RWPE2 (cell line): ENCODE measurements around the gene BRI3.
A peak's percentile ranks its signal among the peaks of the same experiment; 100 is the strongest.

ENCODE experiments used
- ATAC-seq: fragments of 200-7000 bp; cut with Tn5 transposase; 3 replicates; pipeline ENCODE4 v1.9.1; 2021; ENCODE audit warnings: low read depth
- DNase-seq: peaks from one replicate; pipeline ENCODE4 v3.0.0-alpha.2; 2020; ENCODE audit warnings: low spot score
- H3K27ac ChIP-seq: fragments of 450-650 bp; 2 replicates; pipeline ENCODE4 v1.5.1; 2017; ENCODE audit warnings: mild to moderate bottlenecking; ENCODE audit not compliant: poor library complexity, severe bottlenecking
- H3K27me3 ChIP-seq: fragments of 250-450 bp; sonication (Bioruptor Pico); 2 replicates; pipeline ENCODE4 v1.5.1; 2021; ENCODE audit warnings: mild to moderate bottlenecking, moderate library complexity; ENCODE audit not compliant: insufficient read depth, poor library complexity, severe bottlenecking
- H3K36me3 ChIP-seq: fragments of 250-450 bp; sonication (Bioruptor Pico); 2 replicates; pipeline ENCODE4 v1.5.1; 2020; ENCODE audit warnings: low read depth, mild to moderate bottlenecking, moderate library complexity
- H3K4me1 ChIP-seq: fragments of 250-450 bp; sonication (Bioruptor Pico); 2 replicates; pipeline ENCODE4 v1.5.1; 2021; ENCODE audit warnings: mild to moderate bottlenecking, moderate library complexity; ENCODE audit not compliant: insufficient read depth, poor library complexity, severe bottlenecking
- H3K4me3 ChIP-seq: fragments of 250-450 bp; sonication (Bioruptor Pico); 2 replicates; pipeline ENCODE4 v1.5.1; 2021; ENCODE audit warnings: mild to moderate bottlenecking, moderate library complexity; ENCODE audit not compliant: severe bottlenecking
- H3K9me3 ChIP-seq: fragments of 250-450 bp; sonication (Bioruptor Pico); 2 replicates; pipeline ENCODE4 v1.5.1; 2021; ENCODE audit warnings: mild to moderate bottlenecking, moderate library complexity; ENCODE audit not compliant: severe bottlenecking
- TF ChIP-seq, protein P1 (sequence below): fragments of 450-650 bp; IDR thresholded peaks from one replicate; pipeline ENCODE4 v1.5.1; 2017; ENCODE audit warnings: mild to moderate bottlenecking, moderate library complexity; ENCODE audit not compliant: poor library complexity, severe bottlenecking

BRI3 gene

DNA sequence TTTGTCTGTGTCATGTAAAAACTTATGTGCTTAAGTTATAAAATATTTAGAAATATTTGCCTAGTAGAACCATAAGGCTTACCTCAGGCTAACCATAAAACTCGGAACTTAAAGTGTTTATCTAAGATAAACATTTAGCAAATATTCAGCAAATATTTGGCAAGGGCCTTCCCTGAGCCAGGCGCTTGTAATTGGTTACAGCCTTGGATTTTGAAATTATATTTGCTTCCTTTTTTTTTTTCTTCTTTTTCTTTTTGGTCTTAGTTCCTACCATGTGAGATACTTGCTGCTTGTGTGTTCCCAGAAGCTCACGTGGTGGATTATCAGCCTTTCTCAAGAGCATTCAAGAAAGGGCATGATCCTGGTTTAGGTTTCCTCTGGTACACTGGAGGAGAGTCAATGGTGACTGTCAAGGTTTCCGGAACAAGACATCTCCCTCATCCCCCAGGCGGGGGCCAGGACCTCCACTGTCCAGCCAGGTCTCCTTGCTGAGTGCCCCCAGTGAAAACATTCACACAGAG, 5.2 kb upstream of the BRI3 start:
- H3K27ac ChIP-seq, result no peak overlapping the region
- ATAC-seq, result no peak

DNA sequence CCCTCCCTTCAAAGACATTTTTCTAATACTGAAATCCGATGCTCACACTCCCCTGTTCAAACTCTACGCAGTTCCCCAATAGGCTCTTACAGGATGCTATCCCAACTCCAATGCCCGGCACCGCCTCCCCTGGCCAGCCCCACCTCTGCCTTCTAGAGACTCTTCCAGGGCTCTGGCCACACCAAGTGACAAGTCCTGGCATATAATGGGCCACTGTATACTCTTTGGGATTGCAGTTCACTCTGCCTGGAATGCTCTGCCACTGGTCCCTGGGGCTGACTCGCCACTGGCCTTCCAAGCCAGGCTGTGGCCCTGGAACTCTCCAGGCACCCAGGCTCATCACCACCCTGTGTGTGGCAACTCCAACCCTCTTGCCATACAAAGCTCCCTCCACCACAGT, 3.1 kb upstream of the BRI3 start:
- Histone ChIP-seq H3K27me3 (no peaks in the 10 kb centered on the region), H3K4me1 (peaks cover 4% of the 10 kb centered on the region), H3K27ac (no peak overlapping the region), H3K36me3 (peaks cover 9% of the 10 kb centered on the region; the same call in 1 of the 2 replicates), H3K9me3 (no peaks in the 10 kb centered on the region), H3K4me3 (no peak overlapping the region)
- TF ChIP-seq, protein P1, sequence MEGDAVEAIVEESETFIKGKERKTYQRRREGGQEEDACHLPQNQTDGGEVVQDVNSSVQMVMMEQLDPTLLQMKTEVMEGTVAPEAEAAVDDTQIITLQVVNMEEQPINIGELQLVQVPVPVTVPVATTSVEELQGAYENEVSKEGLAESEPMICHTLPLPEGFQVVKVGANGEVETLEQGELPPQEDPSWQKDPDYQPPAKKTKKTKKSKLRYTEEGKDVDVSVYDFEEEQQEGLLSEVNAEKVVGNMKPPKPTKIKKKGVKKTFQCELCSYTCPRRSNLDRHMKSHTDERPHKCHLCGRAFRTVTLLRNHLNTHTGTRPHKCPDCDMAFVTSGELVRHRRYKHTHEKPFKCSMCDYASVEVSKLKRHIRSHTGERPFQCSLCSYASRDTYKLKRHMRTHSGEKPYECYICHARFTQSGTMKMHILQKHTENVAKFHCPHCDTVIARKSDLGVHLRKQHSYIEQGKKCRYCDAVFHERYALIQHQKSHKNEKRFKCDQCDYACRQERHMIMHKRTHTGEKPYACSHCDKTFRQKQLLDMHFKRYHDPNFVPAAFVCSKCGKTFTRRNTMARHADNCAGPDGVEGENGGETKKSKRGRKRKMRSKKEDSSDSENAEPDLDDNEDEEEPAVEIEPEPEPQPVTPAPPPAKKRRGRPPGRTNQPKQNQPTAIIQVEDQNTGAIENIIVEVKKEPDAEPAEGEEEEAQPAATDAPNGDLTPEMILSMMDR, result no peak
- DNase-seq (no peak), ATAC-seq (no peak)

More for the DNA sequence above, 5.2 kb upstream of the BRI3 start:
- Histone ChIP-seq H3K9me3 (no peaks in the 10 kb centered on the region), H3K4me1 (no peaks in the 10 kb centered on the region), H3K36me3 (no peaks in the 10 kb centered on the region), H3K4me3 (no peak overlapping the region), H3K27me3 (no peaks in the 10 kb centered on the region)
- DNase-seq, result no peak
- TF ChIP-seq, protein P1, result no peak

DNA sequence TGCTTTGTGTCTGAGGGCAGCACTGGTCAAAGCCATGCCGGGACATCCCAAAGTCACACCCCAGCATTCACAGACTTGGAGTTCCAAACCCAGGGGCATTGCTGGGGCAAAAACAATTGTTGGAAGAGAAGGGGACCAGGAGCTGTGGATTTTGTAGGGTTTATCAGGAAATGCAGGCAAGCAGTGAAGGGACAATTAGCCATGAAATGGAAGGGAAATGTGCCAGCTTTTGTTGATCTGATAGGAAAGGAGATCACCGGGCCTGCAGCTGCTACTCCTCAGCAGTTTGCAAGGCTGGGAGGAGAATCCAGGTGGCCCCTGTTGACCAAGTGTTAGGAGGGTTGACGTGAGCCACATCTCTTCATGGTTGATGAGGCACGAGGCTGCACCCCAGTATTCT, 2.5 kb upstream of the BRI3 start:
- no peak for ATAC-seq
- DNase-seq, result no peak
- Histone ChIP-seq H3K9me3 (no peaks in the 10 kb centered on the region), H3K4me3 (no peak overlapping the region), H3K4me1 (peaks cover 4% of the 10 kb centered on the region), H3K27me3 (no peaks in the 10 kb centered on the region), H3K36me3 (peaks cover 9% of the 10 kb centered on the region; the same call in 1 of the 2 replicates), H3K27ac (no peak overlapping the region)
- TF ChIP-seq, protein P1, result no peak

DNA sequence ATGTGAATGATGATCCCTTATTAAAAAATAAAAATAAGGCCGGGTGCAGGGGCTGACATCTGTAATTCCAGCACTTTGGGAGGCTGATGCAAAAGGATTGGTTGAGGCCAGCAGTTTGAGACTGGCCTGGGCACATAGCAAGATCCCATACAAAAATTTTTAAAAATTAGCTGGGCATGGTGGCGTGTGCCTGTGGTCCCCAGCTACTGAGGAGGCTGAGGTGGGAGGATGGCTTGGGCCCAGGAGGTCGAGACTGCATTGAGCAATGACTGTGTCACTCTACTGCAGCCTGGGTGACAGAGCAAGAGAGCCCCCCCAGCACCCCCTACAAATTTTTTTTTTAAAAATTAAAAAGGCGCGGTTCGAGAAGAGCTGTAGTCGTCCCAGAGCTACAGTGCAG, 1.2 kb upstream of the BRI3 start:
- DNase-seq (no peak), ATAC-seq (no peak)
- Histone ChIP-seq H3K27me3 (no peaks in the 10 kb centered on the region), H3K27ac (no peak overlapping the region), H3K36me3 (peaks cover 9% of the 10 kb centered on the region; the same call in 1 of the 2 replicates), H3K9me3 (no peaks in the 10 kb centered on the region), H3K4me1 (peaks cover 11% of the 10 kb centered on the region), H3K4me3 (no peak overlapping the region)
- TF ChIP-seq, protein P1, result no peak

DNA sequence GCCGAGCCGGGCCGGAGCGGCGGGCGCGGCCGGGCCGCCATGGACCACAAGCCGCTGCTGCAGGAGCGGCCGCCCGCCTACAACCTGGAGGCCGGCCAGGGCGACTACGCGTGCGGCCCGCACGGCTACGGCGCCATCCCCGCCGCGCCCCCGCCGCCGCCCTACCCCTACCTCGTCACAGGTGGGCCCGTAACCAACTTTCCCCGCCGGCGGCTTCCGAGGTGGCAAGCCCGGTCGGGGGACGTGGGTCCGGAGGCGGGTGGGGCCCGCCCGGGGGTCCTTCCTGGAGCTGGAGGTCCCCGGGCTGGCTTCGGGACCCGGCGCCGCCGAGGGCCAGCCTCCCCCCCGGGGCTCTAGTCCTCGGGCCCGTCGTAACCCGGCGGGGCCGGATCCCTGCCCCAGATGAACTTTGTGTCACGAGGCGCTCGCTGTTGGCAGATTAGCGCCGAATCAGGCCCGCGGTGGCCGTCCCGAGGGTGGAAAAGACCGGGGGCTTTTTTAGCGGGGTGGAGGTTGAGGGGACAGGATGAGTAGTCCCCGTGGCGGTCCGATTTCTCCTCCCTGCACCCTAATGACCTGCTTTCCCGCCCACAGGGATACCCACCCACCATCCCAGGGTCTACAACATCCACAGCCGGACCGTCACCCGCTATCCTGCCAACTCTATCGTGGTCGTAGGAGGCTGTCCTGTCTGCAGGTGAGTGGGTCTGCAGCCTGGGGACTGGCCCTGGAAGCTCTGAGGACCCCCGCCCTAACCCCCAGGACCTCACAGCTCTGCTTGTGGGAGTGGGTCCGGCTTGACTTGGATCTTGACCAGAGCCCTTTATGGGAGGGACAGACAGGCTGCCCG, 496 bp downstream of the BRI3 start:
- TF ChIP-seq, protein P1, result no peak
- Histone ChIP-seq H3K27me3 (no peaks in the 10 kb centered on the region), H3K27ac (peak overlapping the region; percentile 91), H3K9me3 (no peaks in the 10 kb centered on the region), H3K4me3 (peak overlapping the region; percentile 87), H3K4me1 (peaks cover 28% of the 10 kb centered on the region), H3K36me3 (peaks cover 14% of the 10 kb centered on the region; the same call in 1 of the 2 replicates)
- no peak for ATAC-seq
- no peak for DNase-seq
